HCT116 (cell line): ENCODE data around the gene MED10. TPM values are rescaled to one million over a fixed set of nuclear protein-coding genes. Genes with fewer than 3 reads are reported as not detected.

Source experiments
- ATAC-seq: fragments of 200-7000 bp; cut with Tn5 transposase; 2 replicates; pipeline ENCODE4 v1.9.1; 2020; ENCODE audit warnings: mild to moderate bottlenecking, moderate library complexity
- BruUV-seq: library from RNA; stranded (reverse); fragments of 400-500 nt; replicated peaks from 2 replicates; lab custom pipeline; 2021; lab: Mats Ljungman, UMichigan
- CTCF ChIA-PET: fragments of 300-600 bp; sonication (Branson Sonifier 250); formaldehyde crosslinking; loops from one replicate; lab custom pipeline; 2021; ENCODE audit warnings: antibody characterized with exemption; lab: Charles Lee
- POLR2A ChIA-PET: fragments of 300-600, 350-600 bp; sonication (Branson Sonifier 250); formaldehyde crosslinking; loops from one replicate; lab custom pipeline; 2021; ENCODE audit warnings: antibody characterized with exemption; lab: Charles Lee
- RAD21 ChIA-PET, 2 experiments: fragments of 300-600 bp; sonication (Branson Sonifier 250); formaldehyde crosslinking; loops; one replicate each; lab custom pipeline; 2023; ENCODE audit warnings: low total read pairs in 2 of 2; ENCODE audit not compliant: uncharacterized antibody in 2 of 2, unreplicated experiment in 2 of 2, low non-redundant PET in 1 of 2; lab: Charles Lee
- DNase-seq: peaks from one replicate; pipeline ENCODE4 v3.0.0-alpha.2; 2010; ENCODE audit warnings: low read depth, low spot score
- H2AFZ ChIP-seq: fragments of 200-600 bp; shearing (Covaris generic), sonication (generic); 2 replicates; pipeline ENCODE4 v1.6.1; 2017; ENCODE audit warnings: low read depth, mixed run types, mixed read lengths, antibody characterized with exemption, low read length; ENCODE audit not compliant: poor library complexity, severe bottlenecking
- H3K27ac ChIP-seq: 2 replicates; pipeline ENCODE4 v1.5.1; 2012; ENCODE audit warnings: low read depth, low read length
- H3K27me3 ChIP-seq: fragments of 200-600 bp; sonication (generic); 2 replicates; pipeline ENCODE4 v1.6.1; 2016; ENCODE audit warnings: mixed run types, low read length, mixed read lengths; ENCODE audit not compliant: insufficient read depth
- H3K36me3 ChIP-seq, 2 experiments: fragments of 200-500 bp in 1 of 2; fragments of 200-600 bp in 1 of 2; sonication (Bioruptor generic) in 1 of 2; sonication (generic) in 1 of 2; 2 replicates each; pipeline versions ENCODE4 v1.5.1 to v1.6.1; 2014 to 2016; ENCODE audit warnings: low read length in 2 of 2, inconsistent platforms in 1 of 2, mixed read lengths in 1 of 2, mixed run types in 1 of 2; ENCODE audit not compliant: insufficient read depth in 2 of 2, control insufficient read depth in 1 of 2
- H3K4me1 ChIP-seq, 2 experiments: fragments of 200-600 bp in 1 of 2; sonication (generic) in 1 of 2; 2 replicates each; pipeline versions ENCODE4 v1.5.1 to v1.6.1; 2012 to 2017; ENCODE audit warnings: low read length in 2 of 2, inconsistent platforms in 1 of 2, mild to moderate bottlenecking in 1 of 2, mixed read lengths in 1 of 2, mixed run types in 1 of 2, moderate library complexity in 1 of 2; ENCODE audit not compliant: insufficient read depth in 2 of 2, control insufficient read depth in 1 of 2
- H3K4me2 ChIP-seq: fragments of 200-600 bp; sonication (generic); 2 replicates; pipeline ENCODE4 v1.6.1; 2017; ENCODE audit warnings: mixed run types, low read length, mixed read lengths
- H3K4me3 ChIP-seq, 2 experiments: fragments of 200-600 bp in 1 of 2; sonication (generic) in 1 of 2; replicated peaks in 1 of 2; 2 replicates each; pipeline ENCODE4 v1.5.1; 2011 to 2016; ENCODE audit warnings: low read length in 2 of 2, control low read depth in 1 of 2, low read depth in 1 of 2, mild to moderate bottlenecking in 1 of 2, mixed read lengths in 1 of 2, mixed run types in 1 of 2
- H3K79me2 ChIP-seq: fragments of 200-600 bp; sonication (generic); 2 replicates; pipeline ENCODE4 v1.6.1; 2017; ENCODE audit warnings: mild to moderate bottlenecking, mixed run types, low read length, moderate library complexity, mixed read lengths; ENCODE audit not compliant: insufficient read depth
- H3K9ac ChIP-seq: fragments of 200-600 bp; sonication (generic); 2 replicates; pipeline ENCODE4 v1.6.1; 2016; ENCODE audit warnings: low read length, mixed read lengths
- H3K9me2 ChIP-seq: fragments of 200-600 bp; sonication (generic), shearing (Covaris generic); 2 replicates; pipeline ENCODE4 v1.6.1; 2017; ENCODE audit warnings: mixed run types, mild to moderate bottlenecking, moderate library complexity; ENCODE audit not compliant: insufficient read depth
- H3K9me3 ChIP-seq, 2 experiments: fragments of 200-500 bp in 1 of 2; fragments of 200-600 bp in 1 of 2; sonication (Bioruptor generic) in 1 of 2; sonication (generic) in 1 of 2; 2 replicates each; pipeline ENCODE4 v1.6.1; 2014 to 2017; ENCODE audit warnings: low read length in 2 of 2, mixed read lengths in 2 of 2, inconsistent platforms in 1 of 2, low read depth in 1 of 2, mild to moderate bottlenecking in 1 of 2, mixed run types in 1 of 2, moderate library complexity in 1 of 2; ENCODE audit not compliant: control insufficient read depth in 1 of 2, insufficient read depth in 1 of 2
- H4K20me1 ChIP-seq: fragments of 200-600 bp; sonication (generic), shearing (Covaris generic); 2 replicates; pipeline ENCODE4 v1.6.1; 2017; ENCODE audit warnings: mixed run types, mild to moderate bottlenecking, moderate library complexity; ENCODE audit not compliant: insufficient read depth
- ATF3 ChIP-seq: IDR thresholded peaks from 2 replicates; pipeline ENCODE4 v1.6.1; 2012
- CTCF ChIP-seq, 3 experiments: fragments of 200-600 bp in 1 of 3; sonication (generic) in 1 of 3; IDR thresholded peaks in 2 of 3; conservative IDR thresholded peaks in 1 of 3; 2 replicates each; pipeline ENCODE4 v1.5.1; 2012 to 2017; ENCODE audit warnings: low read depth in 2 of 3, low read length in 2 of 3, antibody characterized with exemption in 1 of 3, borderline replicate concordance in 1 of 3, control low read depth in 1 of 3, mild to moderate bottlenecking in 1 of 3, mixed read lengths in 1 of 3, mixed run types in 1 of 3, moderate library complexity in 1 of 3; ENCODE audit not compliant: insufficient read depth in 1 of 3
- EZH2 ChIP-seq: fragments of 200-600 bp; sonication (generic); IDR thresholded peaks from 2 replicates; pipeline ENCODE4 v1.6.1; 2017; ENCODE audit warnings: antibody characterized with exemption, mixed run types
- EZH2phosphoT487 ChIP-seq: fragments of 200-600 bp; IDR thresholded peaks from 2 replicates; pipeline ENCODE4 v1.6.1; 2018; ENCODE audit warnings: antibody characterized with exemption, borderline replicate concordance
- FOSL1 ChIP-seq: IDR thresholded peaks from 2 replicates; pipeline ENCODE4 v1.6.1; 2012; ENCODE audit warnings: low read depth
- JUND ChIP-seq: IDR thresholded peaks from 2 replicates; pipeline ENCODE4 v1.6.1; 2012
- POLR2AphosphoS5 ChIP-seq: IDR thresholded peaks from 2 replicates; pipeline ENCODE4 v1.6.1; 2011; ENCODE audit warnings: mild to moderate bottlenecking, low read depth, low read length, moderate library complexity
- RAD21 ChIP-seq: IDR thresholded peaks from 2 replicates; pipeline ENCODE4 v1.6.1; 2012; ENCODE audit warnings: low read depth, mild to moderate bottlenecking
- SP1 ChIP-seq: IDR thresholded peaks from 2 replicates; pipeline ENCODE4 v1.6.1; 2012; ENCODE audit warnings: low read depth
- SRF ChIP-seq: IDR thresholded peaks from 2 replicates; pipeline ENCODE4 v1.6.1; 2012; ENCODE audit warnings: low read depth
- YY1 ChIP-seq: IDR thresholded peaks from 2 replicates; pipeline ENCODE4 v1.6.1; 2011; ENCODE audit warnings: low read length, low read depth, moderate library complexity, mild to moderate bottlenecking; ENCODE audit not compliant: insufficient replicate concordance; ENCODE audit errors: extremely low read depth
- ZFX ChIP-seq: fragments of 450-650 bp; IDR thresholded peaks from 2 replicates; pipeline ENCODE4 v1.6.1; 2017
- ZNF274 ChIP-seq: fragments of 200-500 bp; sonication (Bioruptor generic); IDR thresholded peaks from 2 replicates; pipeline ENCODE4 v1.6.1; 2014; ENCODE audit warnings: mild to moderate bottlenecking, low read depth, low read length, inconsistent platforms
- intact Hi-C: fragments of 100-400 bp; cut with micrococcal nuclease; formaldehyde crosslinking; loops from 2 replicates; pipeline ENCODE4 v1.10.0; 2022
- total RNA-seq: library from RNA; stranded (reverse); gene quantifications from one replicate; pipeline ENCODE4 v1.2.1, GENCODE V29; 2021; ENCODE audit not compliant: unreplicated experiment

Gene MED10
- total RNA-seq, 1 experiment from 2014 or later, result 35.0 TPM

- Histone ChIP-seq H3K79me2 (peaks cover 51% of the 10 kb centered on the region), H3K9ac (peak overlapping the region; percentile 77), H3K4me3 (peak overlapping the region; percentile 87 to 93), H2AFZ (no peak overlapping the region), H3K27me3 (no peaks in the 10 kb centered on the region), H3K27ac (peak overlapping the region; percentile 79), H3K4me2 (peak overlapping the region; percentile 77), H3K4me1 (peaks cover 9 to 14% of the 10 kb centered on the region in 2 experiments; a peak in 3 of 4 replicates), H3K9me2 (no peaks in the 10 kb centered on the region), H4K20me1 (no peaks in the 10 kb centered on the region), H3K9me3 (no peaks in the 10 kb centered on the region), H3K36me3 (peaks cover 25 to 39% of the 10 kb centered on the region in 2 experiments; a peak in 3 of 4 replicates)
- ChIA-PET CTCF (no interaction called here), RAD21 (no interaction called here), POLR2A (no interaction called here)
- no TSS peak for BruUV-seq
- ATAC-seq (no peak), DNase-seq (no peak)
- TF ChIP-seq SRF (no peak), ZNF274 (no peak), JUND (no peak), POLR2AphosphoS5 (no peak), ZFX (no peak), EZH2 (no peak), YY1 (no peak), CTCF (IDR thresholded peaks at IDR 0.05 in 2 of 3, conservative IDR thresholded peaks at IDR 0.05 in 1 of 3; ENCODE audit: borderline replicate concordance in 1 of 3, insufficient read depth in 1 of 3, low read depth in 2 of 3, low read length in 2 of 3) (no peak), RAD21 (no peak), ATF3 (no peak), FOSL1 (no peak), SP1 (no peak), EZH2phosphoT487 (no peak)
- intact Hi-C loops, result loop anchor here (5.0 to 10.0 kb wide), 4 partner anchors 237 to 885 kb away; partner anchors contain the start of genes NSUN2 and SRD5A1
Observed at GRCh38 chr5:6377582-6377904, 804 bp downstream of the MED10 start.
